Vagina (tissue), 2 donors: ENCODE measurements around the gene RGL3. TPM values are rescaled to one million over a fixed set of nuclear protein-coding genes. Genes with fewer than 3 reads are reported as not detected.

Experiments used
- DNase-seq, 2 donors: peaks; one replicate each; pipeline ENCODE4 v3.0.0-alpha.2; 2017; ENCODE audit errors: extremely low spot score in 2 of 2
- H3K27ac ChIP-seq: fragments of 200-600 bp; sonication (generic); one replicate; pipeline ENCODE4 v1.5.1; 2019
- H3K27me3 ChIP-seq: fragments of 200-600 bp; sonication (generic); one replicate; pipeline ENCODE4 v1.5.1; 2019
- H3K36me3 ChIP-seq, 2 donors: fragments of 200-600 bp; sonication (generic); one replicate each; pipeline ENCODE4 v1.5.1; 2017 to 2019
- H3K4me1 ChIP-seq: fragments of 200-600 bp; sonication (generic); one replicate; pipeline ENCODE4 v1.5.1; 2019
- H3K4me3 ChIP-seq, 2 donors: fragments of 200-600 bp; sonication (generic); 1 replicate in 1 of 2; 2 replicates in 1 of 2; pipeline ENCODE4 v1.5.1; 2016 to 2019
- H3K9me3 ChIP-seq: fragments of 200-600 bp; sonication (generic); one replicate; pipeline ENCODE4 v1.5.1; 2019
- POLR2A ChIP-seq, 2 donors: fragments of 450-650 bp; IDR thresholded peaks; one replicate each; pipeline ENCODE4 v1.6.1; 2017; ENCODE audit warnings: antibody characterized with exemption in 2 of 2, mild to moderate bottlenecking in 2 of 2, moderate library complexity in 2 of 2
- POLR2AphosphoS5 ChIP-seq, 2 donors: sonication (generic); formaldehyde crosslinking; IDR thresholded peaks; one replicate each; pipeline ENCODE4 v1.9.0; 2017; ENCODE audit warnings: antibody characterized with exemption in 2 of 2, mild to moderate bottlenecking in 2 of 2, low read depth in 1 of 2; ENCODE audit not compliant: insufficient read depth in 1 of 2
- intact Hi-C: fragments of 100-400 bp; cut with DNase I; formaldehyde crosslinking; loops from one replicate; pipeline ENCODE4 v1.15.1; 2023
- total RNA-seq: library from RNA; depleted of rRNA; stranded (reverse); fragments of >200 nt; gene quantifications from one replicate; pipeline ENCODE4 v1.2.3, GENCODE V29; 2016
- TF ChIP-seq, protein P1 (sequence below), 3 experiments: fragments of 450-650 bp in 2 of 3; fragments of 200-600 bp in 1 of 3; sonication (generic) in 1 of 3; IDR thresholded peaks; one replicate each; pipeline ENCODE4 v1.5.1; 2017 to 2019; ENCODE audit warnings: antibody characterized with exemption in 3 of 3, mild to moderate bottlenecking in 2 of 3, moderate library complexity in 2 of 3

RGL3 gene
- total RNA-seq, 1 donor from 2014 or later, result 19.6 TPM

DNA sequence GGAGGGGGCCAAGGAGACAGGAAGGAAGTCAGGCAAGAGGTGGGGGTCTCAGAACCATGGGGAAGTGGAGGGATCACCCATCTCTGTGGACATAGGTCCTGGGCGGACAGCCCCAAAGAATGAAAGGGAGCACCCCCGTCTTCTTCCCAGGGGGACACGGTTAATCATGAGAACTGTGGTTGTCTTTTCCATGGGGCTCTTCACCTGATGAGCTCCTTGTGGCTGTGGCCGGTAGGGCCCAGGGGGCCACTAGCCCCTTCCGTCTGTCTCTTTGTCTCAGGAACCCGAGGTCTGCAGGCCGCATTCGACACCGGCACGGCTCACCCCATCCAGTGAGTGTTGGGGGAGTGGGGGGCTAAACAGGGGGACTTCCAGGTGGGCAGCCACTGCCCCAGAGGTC is 55.2 kb downstream of the RGL3 start:
- TF ChIP-seq POLR2A (IDR thresholded peaks at IDR 0.05), result no peak
- TF ChIP-seq, protein P1, sequence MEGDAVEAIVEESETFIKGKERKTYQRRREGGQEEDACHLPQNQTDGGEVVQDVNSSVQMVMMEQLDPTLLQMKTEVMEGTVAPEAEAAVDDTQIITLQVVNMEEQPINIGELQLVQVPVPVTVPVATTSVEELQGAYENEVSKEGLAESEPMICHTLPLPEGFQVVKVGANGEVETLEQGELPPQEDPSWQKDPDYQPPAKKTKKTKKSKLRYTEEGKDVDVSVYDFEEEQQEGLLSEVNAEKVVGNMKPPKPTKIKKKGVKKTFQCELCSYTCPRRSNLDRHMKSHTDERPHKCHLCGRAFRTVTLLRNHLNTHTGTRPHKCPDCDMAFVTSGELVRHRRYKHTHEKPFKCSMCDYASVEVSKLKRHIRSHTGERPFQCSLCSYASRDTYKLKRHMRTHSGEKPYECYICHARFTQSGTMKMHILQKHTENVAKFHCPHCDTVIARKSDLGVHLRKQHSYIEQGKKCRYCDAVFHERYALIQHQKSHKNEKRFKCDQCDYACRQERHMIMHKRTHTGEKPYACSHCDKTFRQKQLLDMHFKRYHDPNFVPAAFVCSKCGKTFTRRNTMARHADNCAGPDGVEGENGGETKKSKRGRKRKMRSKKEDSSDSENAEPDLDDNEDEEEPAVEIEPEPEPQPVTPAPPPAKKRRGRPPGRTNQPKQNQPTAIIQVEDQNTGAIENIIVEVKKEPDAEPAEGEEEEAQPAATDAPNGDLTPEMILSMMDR (IDR thresholded peaks at IDR 0.05), result no peak
- TF ChIP-seq POLR2AphosphoS5 (IDR thresholded peaks at IDR 0.05; ENCODE audit: insufficient read depth in 1 of 2, low read depth in 1 of 2), result no peak
- no peak overlapping the region for H3K4me3 ChIP-seq
- H3K4me1 ChIP-seq, result peaks cover 11% of the 10 kb centered on the region
- H3K27ac ChIP-seq, result no peak overlapping the region
- H3K9me3 ChIP-seq, result no peaks in the 10 kb centered on the region
- H3K27me3 ChIP-seq, result no peaks in the 10 kb centered on the region
- H3K36me3 ChIP-seq, result peaks cover 0 to 5% of the 10 kb centered on the region in 2 donors
- DNase-seq, result no peak
- intact Hi-C loops, result no loop called here

DNA sequence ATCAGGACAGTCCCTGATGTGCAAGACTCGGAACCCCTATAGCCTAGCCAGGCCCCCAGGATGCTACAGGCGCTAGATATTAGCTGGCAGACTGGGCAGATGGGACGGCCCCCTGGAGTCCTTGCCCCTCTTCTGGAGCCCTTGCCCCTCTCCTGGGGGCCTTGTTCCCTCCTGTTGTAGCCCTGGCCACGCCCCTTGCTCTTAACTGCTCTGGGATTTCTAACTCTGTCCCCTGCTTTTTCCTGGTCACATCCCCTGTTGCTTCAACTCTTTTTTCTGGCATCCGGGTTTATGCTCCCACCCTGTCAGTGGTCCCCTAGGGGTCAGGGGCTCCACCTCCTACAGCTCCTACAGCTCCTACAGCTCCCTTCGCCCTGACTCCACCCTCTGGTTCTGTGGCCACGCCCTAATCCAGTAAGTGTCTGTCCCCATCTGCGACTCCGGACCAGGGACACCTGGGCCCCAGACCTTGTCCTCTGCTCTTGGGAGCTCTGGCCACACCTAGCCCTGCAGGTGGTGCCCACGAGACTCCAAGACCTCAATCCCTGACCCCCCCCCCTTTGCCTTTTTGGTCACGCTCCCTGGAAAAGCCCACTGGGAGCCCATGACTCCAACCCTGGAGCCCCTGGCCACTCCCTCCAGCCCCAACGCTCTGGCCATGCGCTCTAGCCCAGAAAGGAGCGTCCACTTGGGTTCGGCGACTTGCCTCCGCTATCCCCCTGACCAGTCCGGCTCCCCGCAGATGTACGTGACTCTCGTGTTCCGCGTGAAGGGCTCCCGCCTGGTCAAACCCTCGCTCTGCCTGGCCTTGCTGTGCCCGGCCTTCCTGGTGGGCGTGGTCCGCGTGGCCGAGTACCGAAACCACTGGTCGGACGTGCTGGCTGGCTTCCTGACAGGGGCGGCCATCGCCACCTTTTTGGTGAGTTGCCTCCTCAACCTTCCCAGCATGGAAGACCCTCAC is 57.1 kb downstream of the RGL3 start:
- H3K9me3 ChIP-seq, result no peaks in the 10 kb centered on the region
- H3K4me3 ChIP-seq, result no peak overlapping the region
- peaks cover 0 to 5% of the 10 kb centered on the region in 2 donors for H3K36me3 ChIP-seq
- TF ChIP-seq, protein P1 (IDR thresholded peaks at IDR 0.05), result no peak
- TF ChIP-seq POLR2AphosphoS5 (IDR thresholded peaks at IDR 0.05; ENCODE audit: insufficient read depth in 1 of 2, low read depth in 1 of 2), result no peak
- no peak for TF ChIP-seq POLR2A (IDR thresholded peaks at IDR 0.05)
- intact Hi-C loops, result no loop called here
- H3K4me1 ChIP-seq, result peaks cover 11% of the 10 kb centered on the region
- H3K27me3 ChIP-seq, result no peaks in the 10 kb centered on the region
- DNase-seq, result no peak
- H3K27ac ChIP-seq, result no peak overlapping the region

DNA sequence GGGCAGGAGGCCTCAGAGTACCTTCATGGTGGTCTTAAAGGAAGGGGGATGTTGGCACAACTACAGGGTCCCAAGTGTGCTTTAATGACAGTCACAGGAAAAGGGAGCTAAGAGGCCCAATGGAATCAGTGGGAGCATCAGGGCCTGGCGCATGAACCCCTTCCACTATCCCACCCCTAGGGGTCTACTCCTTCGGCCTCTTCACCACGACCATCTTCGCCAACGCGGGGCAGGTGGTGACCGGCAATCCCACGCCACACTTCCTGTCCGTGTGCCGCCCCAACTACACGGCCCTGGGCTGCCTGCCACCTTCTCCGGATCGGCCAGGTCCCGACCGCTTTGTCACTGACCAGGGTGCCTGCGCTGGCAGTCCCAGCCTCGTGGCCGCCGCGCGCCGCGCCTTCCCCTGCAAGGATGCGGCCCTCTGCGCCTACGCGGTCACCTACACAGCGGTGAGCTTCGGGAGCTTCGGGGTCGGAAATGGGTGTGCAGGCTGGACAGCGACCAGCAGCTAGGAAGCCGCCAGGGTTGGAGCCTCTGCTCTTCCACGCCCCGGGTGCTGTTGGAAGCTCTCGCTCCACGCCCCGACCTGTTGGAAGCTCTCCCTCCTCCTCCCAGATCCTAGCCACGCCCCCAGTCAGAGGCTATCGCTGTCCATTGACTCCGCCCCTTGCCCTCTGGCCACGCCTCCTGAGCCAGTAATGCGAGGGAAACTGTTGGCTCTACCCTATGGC is 57.9 kb downstream of the RGL3 start:
- no peaks in the 10 kb centered on the region for H3K27me3 ChIP-seq
- H3K36me3 ChIP-seq, result peaks cover 0 to 5% of the 10 kb centered on the region in 2 donors
- DNase-seq, result no peak
- H3K4me3 ChIP-seq, result no peak overlapping the region
- intact Hi-C loops, result no loop called here
- H3K4me1 ChIP-seq, result peaks cover 19% of the 10 kb centered on the region
- H3K9me3 ChIP-seq, result no peaks in the 10 kb centered on the region
- H3K27ac ChIP-seq, result no peak overlapping the region
- TF ChIP-seq, protein P1 (IDR thresholded peaks at IDR 0.05), result no peak
- no peak for TF ChIP-seq POLR2AphosphoS5 (IDR thresholded peaks at IDR 0.05; ENCODE audit: insufficient read depth in 1 of 2, low read depth in 1 of 2)
- no peak for TF ChIP-seq POLR2A (IDR thresholded peaks at IDR 0.05)

DNA sequence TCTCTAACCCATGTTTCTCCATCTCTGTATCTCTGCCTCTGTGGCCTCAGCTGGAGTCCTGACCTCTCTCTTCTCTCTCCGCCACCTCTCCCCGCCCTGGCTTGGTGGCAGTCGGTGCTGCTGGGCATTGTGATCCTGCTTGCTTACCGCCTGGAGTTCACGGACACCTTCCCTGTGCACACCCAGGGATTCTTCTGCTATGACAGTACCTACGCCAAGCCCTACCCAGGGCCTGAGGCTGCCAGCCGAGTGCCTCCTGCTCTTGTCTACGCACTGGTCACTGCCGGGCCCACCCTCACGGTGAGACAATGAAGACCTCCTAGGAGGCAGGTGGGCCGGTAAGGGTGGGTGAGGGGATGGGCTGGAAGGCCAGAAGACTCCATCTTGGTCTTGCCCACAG is 59.7 kb downstream of the RGL3 start:
- H3K4me1 ChIP-seq, result peaks cover 32% of the 10 kb centered on the region
- no peaks in the 10 kb centered on the region for H3K9me3 ChIP-seq
- H3K36me3 ChIP-seq, result peaks cover 0 to 5% of the 10 kb centered on the region in 2 donors
- TF ChIP-seq, protein P1 (IDR thresholded peaks at IDR 0.05), result no peak
- TF ChIP-seq POLR2AphosphoS5 (IDR thresholded peaks at IDR 0.05; ENCODE audit: insufficient read depth in 1 of 2, low read depth in 1 of 2) (no peak), POLR2A (IDR thresholded peaks at IDR 0.05) (no peak)
- intact Hi-C loops, result no loop called here
- no peak overlapping the region for H3K4me3 ChIP-seq
- H3K27ac ChIP-seq, result no peak overlapping the region
- no peaks in the 10 kb centered on the region for H3K27me3 ChIP-seq
- DNase-seq, result no peak
